GM12878 (cell line): ENCODE results near the gene RPS5. TPM values are rescaled to one million over a fixed set of nuclear protein-coding genes. Genes with fewer than 3 reads are reported as not detected.

Experiments used
- ATF3 ChIP-seq: IDR thresholded peaks from 2 replicates; pipeline ENCODE4 v1.6.1; 2011; ENCODE audit warnings: low read depth, mild to moderate bottlenecking, low read length, moderate library complexity, borderline replicate concordance; ENCODE audit errors: extremely low read depth
- BMI1 ChIP-seq: fragments of 450-650 bp; IDR thresholded peaks from 2 replicates; pipeline ENCODE4 v1.6.1; 2016; ENCODE audit warnings: mild to moderate bottlenecking, moderate library complexity, borderline replicate concordance
- ESRRA ChIP-seq: IDR thresholded peaks from 2 replicates; pipeline ENCODE4 v1.6.1; 2012; ENCODE audit warnings: mild to moderate bottlenecking, low read length, improper control_type of control experiment
- PML ChIP-seq: IDR thresholded peaks from 2 replicates; pipeline ENCODE4 v1.6.1; 2012; ENCODE audit warnings: low read length, inconsistent platforms
- RFX5 ChIP-seq: IDR thresholded peaks from 2 replicates; pipeline ENCODE4 v1.6.1; 2011; ENCODE audit warnings: low read depth, low read length, improper control_type of control experiment
- SKIL ChIP-seq: fragments of 450-650 bp; IDR thresholded peaks from 2 replicates; pipeline ENCODE4 v1.6.1; 2017; ENCODE audit warnings: mild to moderate bottlenecking, low read depth, inconsistent platforms; ENCODE audit not compliant: poor library complexity, severe bottlenecking
- SMAD1 ChIP-seq: fragments of 450-650 bp; IDR thresholded peaks from 2 replicates; pipeline ENCODE4 v1.6.1; 2018; ENCODE audit warnings: mild to moderate bottlenecking, low read depth; ENCODE audit not compliant: partially characterized antibody
- YBX1 ChIP-seq: fragments of 450-650 bp; IDR thresholded peaks from 2 replicates; pipeline ENCODE4 v1.6.1; 2016; ENCODE audit warnings: antibody characterized with exemption
- ZNF592 ChIP-seq: fragments of 450-650 bp; IDR thresholded peaks from 2 replicates; pipeline ENCODE4 v1.6.1; 2017; ENCODE audit warnings: mild to moderate bottlenecking, moderate library complexity
- polyA plus RNA-seq, 11 experiments: library from polyadenylated mRNA; depleted of rRNA in 4 of 11; unstranded in 6 of 11; stranded (reverse) in 5 of 11; fragments of >200 nt; fragmentation: Nextera tagmentation in 4 of 11; fragmentation: Illumina TruSeq in 1 of 11; extraction: Ambion mirVana in 4 of 11; extraction: Trizol in 1 of 11; gene quantifications; 1 replicate in 1 of 11; 2 replicates in 10 of 11; pipeline versions ENCODE4 v1.2.1 to v1.2.3, GENCODE V29; 2011 to 2016; ENCODE audit warnings: inconsistent platforms in 2 of 11, missing spikeins in 2 of 11, low read depth in 1 of 11
- total RNA-seq, 4 experiments: library from RNA; depleted of rRNA in 3 of 4; stranded (reverse); fragments of >200 nt in 3 of 4; fragmentation: Illumina TruSeq in 1 of 4; extraction: Trizol in 1 of 4; gene quantifications; 2 replicates each; pipeline versions ENCODE4 v1.2.1 to v1.2.3, GENCODE V29; 2013 to 2021

Gene RPS5
- total and polyA plus RNA-seq, 10 of the 15 experiments (the other 5 are each of a cell fraction or from before 2014, with no cell fraction given) = 1,284 to 3,652 (median 1,922) TPM

GRCh38 chr19:58354478-58355030, 32.5 kb upstream of the RPS5 start (continued):
- no peak for TF ChIP-seq ZNF592
- TF ChIP-seq SMAD1 = no peak
- TF ChIP-seq RFX5 = no peak
- no peak for TF ChIP-seq PML
- TF ChIP-seq SKIL = no peak
- no peak for TF ChIP-seq ATF3
- TF ChIP-seq YBX1 = no peak
- no peak for TF ChIP-seq ESRRA
- TF ChIP-seq BMI1 = no peak
